Mesendoderm (in vitro differentiated cells): ENCODE data around the gene BTLA.
"Not testable (repeated sequence)": the region's sequence is repeated elsewhere in the genome, so short reads cannot be mapped to it uniquely, and the experiment has no call there.

Experiments
- DNase-seq: peaks from one replicate; pipeline ENCODE4 v3.0.0; 2013
- H2AK5ac ChIP-seq: 2 replicates; pipeline ENCODE4 v1.6.1; 2013; ENCODE audit warnings: low read length, inconsistent platforms
- H2BK120ac ChIP-seq: 2 replicates; pipeline ENCODE4 v1.6.1; 2013; ENCODE audit warnings: low read depth, mild to moderate bottlenecking, low read length, moderate library complexity, mixed read lengths
- H2BK15ac ChIP-seq: replicated peaks from 2 replicates; pipeline ENCODE4 v1.6.1; 2013; ENCODE audit warnings: low read depth, mild to moderate bottlenecking, moderate library complexity
- H2BK5ac ChIP-seq: 2 replicates; pipeline ENCODE4 v1.6.1; 2013; ENCODE audit warnings: low read length, inconsistent platforms
- H3K18ac ChIP-seq: 2 replicates; pipeline ENCODE4 v1.6.1; 2013; ENCODE audit warnings: mild to moderate bottlenecking, low read length, mixed read lengths
- H3K23ac ChIP-seq: one replicate; pipeline ENCODE4 v1.6.1; 2013; ENCODE audit warnings: low read length
- H3K27ac ChIP-seq: 2 replicates; pipeline ENCODE4 v1.5.1; 2013; ENCODE audit warnings: low read depth, mild to moderate bottlenecking, inconsistent platforms, low read length, moderate library complexity
- H3K27me3 ChIP-seq: 2 replicates; pipeline ENCODE4 v1.6.1; 2013; ENCODE audit warnings: low read length, control low read depth, mild to moderate bottlenecking, inconsistent platforms; ENCODE audit not compliant: insufficient read depth, poor library complexity
- H3K36me3 ChIP-seq: 2 replicates; pipeline ENCODE4 v1.6.1; 2013; ENCODE audit warnings: low read length, inconsistent platforms; ENCODE audit not compliant: control insufficient read depth, insufficient read depth
- H3K4ac ChIP-seq: one replicate; pipeline ENCODE4 v1.6.1; 2013; ENCODE audit warnings: low read depth, mild to moderate bottlenecking, low read length, moderate library complexity
- H3K4me1 ChIP-seq: 2 replicates; pipeline ENCODE4 v1.6.1; 2013; ENCODE audit warnings: low read depth, low read length, inconsistent platforms; ENCODE audit not compliant: control insufficient read depth
- H3K4me2 ChIP-seq: 2 replicates; pipeline ENCODE4 v1.6.1; 2013; ENCODE audit warnings: low read length
- H3K4me3 ChIP-seq: 2 replicates; pipeline ENCODE4 v1.5.1; 2013; ENCODE audit warnings: mild to moderate bottlenecking, low read length
- H3K56ac ChIP-seq: one replicate; pipeline ENCODE4 v1.6.1; 2013; ENCODE audit warnings: low read length
- H3K79me1 ChIP-seq: 2 replicates; pipeline ENCODE4 v1.6.1; 2013; ENCODE audit warnings: low read length, inconsistent platforms
- H3K79me2 ChIP-seq: 2 replicates; pipeline ENCODE4 v1.6.1; 2013; ENCODE audit warnings: mild to moderate bottlenecking, low read length; ENCODE audit not compliant: control insufficient read depth, insufficient read depth
- H3K9ac ChIP-seq: 2 replicates; pipeline ENCODE4 v1.6.1; 2013; ENCODE audit warnings: low read length, inconsistent platforms
- H4K5ac ChIP-seq: one replicate; pipeline ENCODE4 v1.6.1; 2013; ENCODE audit warnings: low read length
- H4K8ac ChIP-seq: one replicate; pipeline ENCODE4 v1.6.1; 2013; ENCODE audit warnings: low read depth, mild to moderate bottlenecking, control low read depth, low read length, moderate library complexity
- WGBS: extraction: QIAGEN DNeasy Blood & Tissue Kit; methylation state at CpG from one replicate; pipeline ENCODE4 v1.1.7; 2013; ENCODE audit warnings: low lambda C conversion rate, missing lambda C conversion rate; ENCODE audit not compliant: insufficient coverage; ENCODE audit errors: extremely low coverage; 5-methylcytosine and 5-hydroxymethylcytosine counted together

The BTLA gene

DNA sequence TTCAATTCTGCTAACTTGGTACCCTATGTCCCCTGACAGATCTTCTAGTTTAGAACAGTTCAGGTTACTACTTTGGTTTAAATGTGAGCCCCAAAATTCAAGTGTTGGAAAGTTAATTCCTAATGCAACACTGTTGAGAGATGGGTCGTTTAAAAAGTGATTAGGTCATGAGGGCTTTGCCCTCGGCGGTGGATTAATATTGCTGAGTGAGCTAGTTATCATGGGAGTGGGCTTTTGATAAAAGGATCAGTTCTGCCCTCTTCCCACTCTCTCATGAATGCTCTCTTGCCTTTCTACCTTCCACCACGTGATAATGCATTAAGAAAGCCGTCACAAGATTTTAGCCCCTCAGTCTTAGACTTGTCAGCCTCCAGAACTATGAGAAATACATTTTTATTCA is 72.1 kb downstream of the BTLA start:
- Histone ChIP-seq H3K4ac (no peak overlapping the region), H3K9ac (no peak overlapping the region), H3K56ac (no peak overlapping the region), H4K8ac (no peak overlapping the region), H3K27me3 (no peaks in the 10 kb centered on the region), H3K4me1 (no peaks in the 10 kb centered on the region), H2BK5ac (no peak overlapping the region), H4K5ac (no peak overlapping the region), H3K36me3 (no peaks in the 10 kb centered on the region), H3K79me1 (no peaks in the 10 kb centered on the region), H3K79me2 (no peaks in the 10 kb centered on the region), H3K4me3 (no peak overlapping the region), H3K23ac (no peak overlapping the region), H2BK120ac (no peak overlapping the region), H3K27ac (no peak overlapping the region), H2AK5ac (no peak overlapping the region), H2BK15ac (no peak overlapping the region), H3K18ac (no peak overlapping the region), H3K4me2 (no peak overlapping the region)
- no peak for DNase-seq
- WGBS: no CpG with 5 or more reads among the region's 5 CpGs

DNA sequence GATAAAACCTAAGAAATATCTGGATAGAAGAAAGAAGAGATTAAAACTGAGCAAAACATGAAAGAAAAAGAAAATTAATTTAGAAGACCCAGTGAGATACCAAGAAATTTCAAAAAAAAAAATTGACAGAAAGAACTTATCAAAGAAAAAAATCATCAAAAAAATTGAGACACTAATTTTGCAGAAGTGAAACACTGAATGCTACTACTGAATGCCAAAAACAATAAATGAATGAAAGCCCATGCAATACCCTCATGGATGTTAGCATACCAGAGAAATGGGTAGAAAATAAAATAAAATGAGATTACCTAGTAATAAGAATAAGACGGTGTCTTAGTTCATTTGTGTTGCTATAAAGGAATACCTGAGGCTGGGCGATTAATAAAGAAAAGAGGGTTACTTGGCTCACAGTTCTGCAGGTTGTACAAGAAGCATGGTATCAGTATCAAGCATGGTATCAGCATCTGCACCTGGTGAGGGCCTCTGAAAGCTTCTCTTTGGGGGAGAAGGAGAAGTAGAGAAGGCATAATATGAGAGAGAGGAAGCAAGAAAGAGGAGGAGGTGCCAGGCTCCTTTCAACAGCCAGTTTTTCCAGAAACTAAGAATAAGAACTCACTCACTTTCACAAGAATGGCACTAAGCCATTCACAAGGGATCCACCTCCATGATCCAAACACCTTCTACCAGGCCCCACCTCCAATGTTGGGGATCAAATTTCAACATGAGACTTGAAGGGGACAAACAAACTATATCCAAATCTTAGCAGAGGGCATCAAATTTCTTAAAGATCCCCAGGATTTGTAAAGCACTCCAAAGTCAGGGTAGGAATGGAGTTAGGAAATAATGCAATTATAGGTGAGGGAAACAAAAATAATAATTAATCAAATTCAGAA is 73.2 kb downstream of the BTLA start:
- Histone ChIP-seq H2BK120ac (no peak overlapping the region), H3K4ac (no peak overlapping the region), H3K27me3 (no peaks in the 10 kb centered on the region), H3K27ac (no peak overlapping the region), H3K23ac (no peak overlapping the region), H3K4me3 (no peak overlapping the region), H3K36me3 (no peaks in the 10 kb centered on the region), H2BK5ac (no peak overlapping the region), H3K56ac (no peak overlapping the region), H3K4me2 (no peak overlapping the region), H2BK15ac (no peak overlapping the region), H4K8ac (peak overlapping the region; percentile 13), H4K5ac (no peak overlapping the region), H3K79me1 (no peaks in the 10 kb centered on the region), H2AK5ac (no peak overlapping the region), H3K9ac (no peak overlapping the region), H3K4me1 (no peaks in the 10 kb centered on the region), H3K79me2 (no peaks in the 10 kb centered on the region), H3K18ac (peak overlapping the region; percentile 32)
- no CpG with 5 or more reads among the region's 2 CpGs for WGBS
- no peak for DNase-seq

DNA sequence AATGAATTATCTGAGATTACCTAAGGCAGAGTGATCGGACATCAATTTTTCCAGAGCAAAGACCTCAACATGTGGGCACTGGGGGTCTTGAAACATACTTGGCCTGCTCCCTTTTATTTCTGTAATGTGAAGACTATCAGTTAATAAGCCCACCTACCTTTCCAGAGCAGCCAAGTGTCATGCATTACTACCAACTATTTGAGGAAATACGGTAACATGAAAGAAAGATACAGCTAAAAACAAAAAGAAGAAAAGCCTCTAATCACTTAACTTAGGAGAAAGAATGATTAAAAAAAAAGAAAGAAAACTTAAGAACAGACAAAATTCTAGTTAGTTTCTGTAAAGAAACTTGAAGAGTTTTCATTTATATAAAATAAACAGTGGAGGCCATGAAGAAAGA is 73.9 kb downstream of the BTLA start:
- H2BK5ac ChIP-seq: no peak overlapping the region

DNA sequence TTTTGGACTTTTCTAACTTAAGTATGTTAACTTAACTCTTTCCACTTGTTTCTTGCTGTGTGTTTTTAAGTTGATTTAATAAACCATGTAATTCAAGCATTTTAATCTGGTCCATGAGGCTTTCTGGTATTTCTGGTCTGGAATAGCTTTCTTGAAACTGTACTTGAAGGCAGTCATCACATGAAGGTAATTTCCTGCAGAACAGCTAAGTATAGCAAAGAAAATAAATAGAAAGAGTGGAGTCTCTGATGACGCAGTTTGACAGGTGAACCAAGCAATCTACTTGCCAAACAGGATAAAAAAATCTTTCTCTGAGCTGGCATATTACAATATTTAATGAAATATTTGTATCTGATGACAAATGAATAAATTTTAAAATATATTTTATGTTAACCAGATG is 74.9 kb downstream of the BTLA start:
- Histone ChIP-seq H4K8ac (no peak overlapping the region), H2BK120ac (no peak overlapping the region), H3K4me2 (no peak overlapping the region), H4K5ac (no peak overlapping the region), H3K4ac (no peak overlapping the region), H3K79me2 (no peaks in the 10 kb centered on the region), H3K23ac (no peak overlapping the region), H3K27ac (no peak overlapping the region), H3K56ac (no peak overlapping the region), H3K4me3 (no peak overlapping the region), H3K9ac (no peak overlapping the region), H2BK5ac (no peak overlapping the region), H3K36me3 (no peaks in the 10 kb centered on the region), H3K18ac (no peak overlapping the region), H3K4me1 (no peaks in the 10 kb centered on the region), H3K27me3 (no peaks in the 10 kb centered on the region), H2AK5ac (no peak overlapping the region), H2BK15ac (no peak overlapping the region), H3K79me1 (no peaks in the 10 kb centered on the region)
- DNase-seq: no peak
- no CpG with 5 or more reads among the region's 1 CpG for WGBS

More for the DNA sequence above, 73.9 kb downstream of the BTLA start:
- Histone ChIP-seq H3K27me3 (no peaks in the 10 kb centered on the region), H3K4me3 (no peak overlapping the region), H2BK120ac (no peak overlapping the region), H3K4me1 (no peaks in the 10 kb centered on the region), H2AK5ac (no peak overlapping the region), H3K27ac (no peak overlapping the region), H3K79me2 (no peaks in the 10 kb centered on the region), H3K18ac (no peak overlapping the region), H4K8ac (no peak overlapping the region), H2BK15ac (no peak overlapping the region), H3K36me3 (no peaks in the 10 kb centered on the region), H3K4ac (no peak overlapping the region), H3K56ac (no peak overlapping the region), H3K9ac (no peak overlapping the region), H3K23ac (no peak overlapping the region), H3K79me1 (no peaks in the 10 kb centered on the region), H3K4me2 (no peak overlapping the region), H4K5ac (no peak overlapping the region)
- DNase-seq: no peak
- WGBS: no CpG with 5 or more reads among the region's 2 CpGs

DNA sequence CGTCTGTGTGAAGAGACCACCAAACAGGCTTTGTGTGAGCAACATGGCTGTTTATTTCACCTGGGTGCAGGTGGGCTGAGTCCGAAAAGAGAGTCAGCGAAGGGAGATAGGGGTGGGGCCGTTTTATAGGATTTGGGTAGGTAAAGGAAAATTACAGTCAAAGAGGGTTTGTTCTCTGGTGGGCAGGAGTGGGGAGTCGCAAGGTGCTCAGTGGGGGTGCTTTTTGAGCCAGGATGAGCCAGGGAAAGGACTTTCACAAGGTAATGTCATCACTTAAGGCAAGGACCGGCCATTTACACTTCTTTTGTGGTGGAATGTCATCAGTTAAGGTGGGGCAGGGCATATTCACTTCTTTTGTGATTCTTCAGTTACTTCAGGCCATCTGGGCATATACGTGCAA is 76.4 kb downstream of the BTLA start:
- H3K18ac ChIP-seq, DNase-seq, H3K4me2 ChIP-seq, H3K27me3 ChIP-seq, H3K4ac ChIP-seq, H3K56ac ChIP-seq, H3K79me2 ChIP-seq, H4K5ac ChIP-seq, H3K4me1 ChIP-seq, H3K79me1 ChIP-seq, H2AK5ac ChIP-seq, H3K4me3 ChIP-seq, H3K23ac ChIP-seq, H2BK15ac ChIP-seq, H3K9ac ChIP-seq, H3K36me3 ChIP-seq, H3K27ac ChIP-seq, H2BK120ac ChIP-seq, H4K8ac ChIP-seq, H2BK5ac ChIP-seq: not testable (repeated sequence)
- WGBS: no CpG with 5 or more reads among the region's 7 CpGs

DNA sequence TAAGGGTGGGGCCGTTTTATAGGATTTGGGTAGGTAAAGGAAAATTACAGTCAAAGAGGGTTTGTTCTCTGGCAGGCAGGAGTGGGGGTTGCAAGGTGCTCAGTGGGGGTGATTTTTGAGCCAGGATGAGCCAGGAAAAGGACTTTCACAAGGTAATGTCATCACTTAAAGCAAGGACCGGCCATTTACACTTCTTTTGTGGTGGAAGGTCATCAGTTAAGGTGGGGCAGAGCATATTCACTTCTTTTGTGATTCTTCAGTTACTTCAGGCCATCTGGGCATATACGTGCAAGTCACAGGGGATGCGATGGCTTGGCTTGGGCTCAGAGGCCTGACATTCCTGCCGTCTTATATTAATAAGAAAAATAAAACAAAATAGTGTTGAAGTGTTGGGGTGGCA is 80.7 kb downstream of the BTLA start:
- H3K23ac ChIP-seq, H2BK5ac ChIP-seq: not testable (repeated sequence)

More for the DNA sequence above, 80.7 kb downstream of the BTLA start:
- not testable (repeated sequence) for H3K56ac ChIP-seq, H3K4me2 ChIP-seq, H2BK120ac ChIP-seq, H2AK5ac ChIP-seq, H3K27ac ChIP-seq, H3K79me2 ChIP-seq, H4K5ac ChIP-seq, H4K8ac ChIP-seq, H3K36me3 ChIP-seq, H3K4me3 ChIP-seq, H3K79me1 ChIP-seq, H3K4me1 ChIP-seq, H3K9ac ChIP-seq, H2BK15ac ChIP-seq, DNase-seq, H3K27me3 ChIP-seq, H3K4ac ChIP-seq, H3K18ac ChIP-seq
- no CpG with 5 or more reads among the region's 5 CpGs for WGBS
